ENCODE results near the gene SFXN1.
A peak's percentile ranks its signal among the peaks of the same experiment; 100 is the strongest.

DNA sequence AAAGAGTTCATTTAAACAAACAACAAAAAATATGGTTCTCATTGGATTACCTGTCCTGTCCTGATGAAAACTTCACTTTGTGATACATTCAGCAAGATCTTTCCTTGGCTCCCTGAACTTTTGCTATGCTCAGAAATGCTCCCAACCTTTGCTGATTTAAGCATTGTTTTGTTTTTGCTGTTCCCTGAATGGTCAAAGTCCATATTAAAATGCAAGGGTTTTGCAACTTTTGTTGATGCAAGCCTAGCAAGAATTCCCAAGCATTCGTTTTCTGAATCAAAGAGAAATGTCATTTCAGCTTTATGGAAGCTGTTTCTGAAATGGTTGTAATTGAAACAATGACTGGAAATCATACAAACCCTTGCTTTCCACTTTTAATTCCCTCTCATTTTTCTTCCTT is 3.1 kb upstream of the SFXN1 start:
- TF ChIP-seq, protein P1, sequence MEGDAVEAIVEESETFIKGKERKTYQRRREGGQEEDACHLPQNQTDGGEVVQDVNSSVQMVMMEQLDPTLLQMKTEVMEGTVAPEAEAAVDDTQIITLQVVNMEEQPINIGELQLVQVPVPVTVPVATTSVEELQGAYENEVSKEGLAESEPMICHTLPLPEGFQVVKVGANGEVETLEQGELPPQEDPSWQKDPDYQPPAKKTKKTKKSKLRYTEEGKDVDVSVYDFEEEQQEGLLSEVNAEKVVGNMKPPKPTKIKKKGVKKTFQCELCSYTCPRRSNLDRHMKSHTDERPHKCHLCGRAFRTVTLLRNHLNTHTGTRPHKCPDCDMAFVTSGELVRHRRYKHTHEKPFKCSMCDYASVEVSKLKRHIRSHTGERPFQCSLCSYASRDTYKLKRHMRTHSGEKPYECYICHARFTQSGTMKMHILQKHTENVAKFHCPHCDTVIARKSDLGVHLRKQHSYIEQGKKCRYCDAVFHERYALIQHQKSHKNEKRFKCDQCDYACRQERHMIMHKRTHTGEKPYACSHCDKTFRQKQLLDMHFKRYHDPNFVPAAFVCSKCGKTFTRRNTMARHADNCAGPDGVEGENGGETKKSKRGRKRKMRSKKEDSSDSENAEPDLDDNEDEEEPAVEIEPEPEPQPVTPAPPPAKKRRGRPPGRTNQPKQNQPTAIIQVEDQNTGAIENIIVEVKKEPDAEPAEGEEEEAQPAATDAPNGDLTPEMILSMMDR (IDR thresholded peaks at IDR 0.05; ENCODE audit: low read depth, low read length, missing input control), result no peak
- TF ChIP-seq FOXA1 (IDR thresholded peaks at IDR 0.05), result no peak
- peak; percentile 65 to 83 for TF ChIP-seq RXRA (IDR thresholded peaks at IDR 0.05)
- peak; percentile 96 for TF ChIP-seq SP1 (IDR thresholded peaks at IDR 0.05)
- TF ChIP-seq, protein P2, sequence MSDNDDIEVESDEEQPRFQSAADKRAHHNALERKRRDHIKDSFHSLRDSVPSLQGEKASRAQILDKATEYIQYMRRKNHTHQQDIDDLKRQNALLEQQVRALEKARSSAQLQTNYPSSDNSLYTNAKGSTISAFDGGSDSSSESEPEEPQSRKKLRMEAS (IDR thresholded peaks at IDR 0.05), result peak; percentile 44
- TF ChIP-seq ATF3 (IDR thresholded peaks at IDR 0.05), result peak; percentile 95
- peak; percentile 25 to 46 for TF ChIP-seq RAD21 (IDR thresholded peaks at IDR 0.05)
- no peak for TF ChIP-seq NR2F2 (IDR thresholded peaks at IDR 0.05)
- no peak for TF ChIP-seq TAF1 (conservative IDR thresholded peaks at IDR 0.05)
- peak; percentile 60 for TF ChIP-seq YY1 (IDR thresholded peaks at IDR 0.05)
- TF ChIP-seq EGR1 (IDR thresholded peaks at IDR 0.05; ENCODE audit: low read depth in 2 of 2), result peak in 1 of 2 donors; percentile 31

All from liver (tissue), 3 donors.